UCSD-AML1 (cell line): ENCODE data around the gene RSPH1.

Experiments used
- DNase-seq: peaks from one replicate; lab custom pipeline; 2025; ENCODE audit not compliant: unreplicated experiment; lab: John Stamatoyannopoulos, UW

Gene RSPH1

DNA sequence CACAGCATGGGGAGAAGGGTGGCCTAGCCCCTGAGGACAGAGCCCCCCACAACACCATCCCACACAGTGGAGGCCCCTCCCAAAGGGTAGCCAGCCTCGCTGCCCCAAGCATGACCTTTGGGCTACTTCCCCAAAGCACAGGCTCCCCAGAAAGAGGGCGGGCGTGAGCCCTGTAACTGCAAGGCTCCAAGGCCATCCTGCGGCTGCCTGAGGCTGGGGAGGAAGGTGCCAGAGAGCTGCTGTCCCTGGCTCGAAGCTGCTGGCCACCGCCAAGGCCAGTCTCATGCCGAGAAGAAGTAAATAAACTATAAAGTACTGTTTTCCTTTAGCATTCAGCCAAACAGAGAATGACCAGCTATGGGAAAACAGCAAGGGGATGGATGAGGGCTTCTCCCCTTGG is 64.8 kb downstream of the RSPH1 start:
- DNase-seq, result peak; percentile 26

GRCh38 chr21:42430521-42430920 is 65.5 kb downstream of the RSPH1 start:
- no peak for DNase-seq

DNA sequence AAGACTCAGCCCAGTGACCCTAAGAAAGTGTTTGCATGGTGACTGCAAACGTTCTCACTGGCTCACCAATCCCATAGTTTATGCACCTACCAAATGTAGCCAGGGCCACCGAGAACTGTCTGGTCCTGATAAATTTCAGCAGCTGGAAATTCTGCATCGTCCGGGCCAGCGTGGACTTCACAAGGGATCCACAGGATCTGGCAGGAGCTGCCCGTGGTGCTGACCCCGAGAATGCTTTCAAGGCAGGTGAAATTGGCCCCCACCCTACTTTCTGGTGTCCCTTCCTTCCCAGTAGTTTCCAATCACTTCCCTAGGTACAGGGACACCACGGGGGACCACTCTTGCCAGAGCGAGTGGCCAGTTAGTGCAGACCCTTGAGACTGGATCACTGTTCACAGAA is 66.2 kb downstream of the RSPH1 start:
- DNase-seq, result peak; percentile 27

- no peak for DNase-seq
Observed at GRCh38 chr21:42429021-42429420, 67.0 kb downstream of the RSPH1 start.

GRCh38 chr21:42427809-42428419 is 68.1 kb downstream of the RSPH1 start:
- no peak for DNase-seq

GRCh38 chr21:42426876-42427480 is 69.0 kb downstream of the RSPH1 start:
- DNase-seq, result no peak

DNA sequence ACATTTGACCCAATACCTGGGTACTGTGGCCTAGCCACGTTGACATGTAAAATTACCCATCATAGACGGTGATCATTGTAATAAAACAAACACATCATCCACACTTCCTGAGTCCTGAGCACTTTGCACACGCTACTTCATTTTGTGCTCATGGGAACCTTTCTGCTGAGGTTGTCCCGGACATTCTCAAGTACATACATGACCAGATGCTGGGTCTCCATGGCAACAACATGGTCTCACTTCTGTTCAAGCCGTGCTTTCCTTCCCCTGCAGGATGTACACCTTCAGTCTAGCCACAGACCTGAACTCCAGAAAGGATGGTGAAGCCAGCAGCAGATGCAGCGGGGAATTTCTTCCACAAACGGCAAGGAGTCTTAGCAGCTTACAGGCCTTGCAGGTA is 69.6 kb downstream of the RSPH1 start:
- no peak for DNase-seq

- DNase-seq, result no peak
Observed at GRCh38 chr21:42425591-42425990, 70.4 kb downstream of the RSPH1 start.

DNA sequence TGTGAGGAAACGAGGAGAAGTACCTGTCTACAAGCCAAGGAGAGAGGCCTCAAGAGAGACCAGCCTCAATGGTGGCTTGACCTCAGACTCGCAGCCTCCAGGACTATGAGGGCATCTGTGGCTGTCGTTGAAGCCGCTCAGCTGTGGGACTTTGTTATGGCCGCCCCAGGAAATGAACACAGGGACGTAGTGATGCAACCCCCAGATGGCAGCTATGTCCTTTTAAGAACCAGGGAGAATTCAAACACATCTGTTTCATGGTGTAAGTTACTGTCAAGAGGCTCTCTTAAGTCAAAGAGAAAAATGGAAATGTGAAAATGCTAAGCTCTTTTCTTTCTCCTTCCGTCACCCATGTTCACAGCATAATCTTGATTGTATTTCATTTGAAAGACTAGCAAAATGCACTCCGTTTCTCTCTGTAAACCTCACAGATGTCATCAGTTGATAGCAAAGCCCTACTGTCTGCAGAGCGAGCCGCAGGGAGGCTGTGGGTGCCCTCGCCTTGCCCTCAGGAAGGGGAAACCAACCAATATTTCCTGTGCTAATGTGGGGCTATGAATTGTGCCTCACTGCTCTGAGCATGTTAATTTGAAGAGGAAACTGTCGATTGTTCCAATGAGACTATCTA is 71.0 kb downstream of the RSPH1 start:
- peak; percentile 72 for DNase-seq

DNA sequence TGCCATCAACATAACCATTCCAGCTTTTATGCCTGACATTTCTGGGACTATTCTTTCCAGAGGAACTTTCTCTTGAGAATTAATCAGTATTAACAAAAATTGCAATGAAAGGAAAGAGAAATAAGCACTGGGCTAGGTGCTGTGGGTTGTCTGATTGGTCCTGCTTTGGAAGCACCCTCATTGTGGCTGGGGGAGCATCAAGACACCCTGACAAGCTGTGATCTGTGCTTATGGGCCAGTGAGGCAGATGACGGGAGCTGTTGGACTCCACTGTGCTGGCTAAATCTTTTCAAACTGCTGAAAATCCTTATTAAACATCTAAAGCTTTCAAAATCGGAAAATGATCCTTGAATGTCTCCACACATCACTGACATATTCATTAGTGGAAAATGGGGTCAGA is 72.3 kb downstream of the RSPH1 start:
- DNase-seq, result no peak

- DNase-seq, result no peak
Observed at GRCh38 chr21:42423197-42423675, 72.8 kb downstream of the RSPH1 start.
